Myocyte (in vitro differentiated cells): ENCODE data around the gene HACD1. TPM values are rescaled to one million over a fixed set of nuclear protein-coding genes. Genes with fewer than 3 reads are reported as not detected.
"Not testable (repeated sequence)": the region's sequence is repeated elsewhere in the genome, so short reads cannot be mapped to it uniquely, and the experiment has no call there.

ENCODE experiments used
- DNase-seq: peaks from one replicate; pipeline ENCODE4 v3.0.0-alpha.2; 2012; ENCODE audit warnings: low read depth
- total RNA-seq: library from RNA; depleted of rRNA; stranded (reverse); fragments of >200 nt; gene quantifications from 2 replicates; pipeline ENCODE4 v1.2.3, GENCODE V29; 2014

HACD1 gene
- total RNA-seq, 1 donor from 2014 or later: 217 TPM

- peak; percentile 94 for DNase-seq
These were observed 26.7 kb upstream of the HACD1 start, which contains the start of gene STAM for GRCh38 chr10:17643755-17644484. Gene STAM (plus strand): TSS chr10:17644151. CDS start chr10:17644340, 189 bp downstream.

- peak; percentile 98 for DNase-seq
These were observed 26.2 kb upstream of the HACD1 start for GRCh38 chr10:17643339-17643754.

DNA sequence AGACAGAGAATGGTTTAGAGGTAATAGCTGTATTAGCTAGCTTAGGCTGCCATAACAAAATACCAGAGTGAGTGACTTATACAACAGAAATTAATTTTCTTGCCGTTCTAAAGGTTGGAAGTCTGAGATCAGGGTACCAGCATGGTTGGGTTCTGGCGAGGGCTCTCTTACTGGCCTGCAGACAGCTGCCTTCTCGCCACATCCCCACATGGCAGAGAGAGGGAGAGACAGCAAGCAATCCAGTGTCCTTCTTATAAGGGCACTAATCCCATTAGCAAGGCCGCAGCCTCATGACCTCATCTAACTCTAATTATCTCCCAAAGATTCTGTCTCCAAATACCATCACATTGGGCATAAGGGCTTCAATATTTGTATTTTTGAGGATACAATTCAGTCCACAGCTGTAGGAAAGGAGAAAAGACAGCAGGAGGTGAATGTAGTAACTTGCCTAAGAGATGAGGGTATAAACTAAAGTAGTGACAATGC is 23.2 kb upstream of the HACD1 start:
- DNase-seq: no peak

DNA sequence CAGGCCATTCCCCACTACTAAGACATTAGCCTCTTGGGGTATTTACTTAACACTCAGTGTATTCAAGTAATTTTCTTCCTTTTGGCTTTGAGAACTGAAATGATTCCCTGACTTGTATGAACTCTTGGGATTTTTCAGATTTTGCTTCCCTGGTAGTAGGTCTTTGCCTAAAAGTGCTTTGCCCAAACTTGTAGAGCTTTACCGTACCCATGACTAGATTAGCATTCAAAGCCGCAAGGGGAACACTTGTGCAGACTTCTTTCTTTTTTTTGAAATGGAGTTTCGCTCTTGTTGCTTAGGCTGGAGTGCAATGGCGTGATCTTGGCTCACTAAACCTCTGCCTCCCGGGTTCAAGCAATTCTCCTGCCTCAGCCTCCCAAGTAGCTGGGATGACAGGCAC is 20.7 kb upstream of the HACD1 start:
- no peak for DNase-seq

DNA sequence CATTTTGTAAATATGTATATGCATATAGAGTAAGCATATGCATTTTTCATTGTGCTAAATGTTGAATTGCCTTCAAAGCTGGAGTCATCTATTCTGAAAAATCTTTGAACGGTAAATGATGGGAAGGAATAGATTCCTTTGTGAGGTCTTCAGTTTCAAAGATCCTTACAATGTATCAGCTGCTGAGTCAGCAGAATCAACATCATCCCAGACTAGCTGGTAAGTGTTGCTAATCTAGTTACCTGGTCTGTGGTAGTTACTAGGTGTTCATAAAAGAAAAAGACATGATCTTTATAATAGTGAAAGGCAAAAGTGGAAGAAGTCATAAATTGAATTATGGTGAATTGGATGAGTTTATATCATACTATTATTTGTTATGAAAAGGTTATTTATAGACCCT is 16.2 kb upstream of the HACD1 start:
- no peak for DNase-seq

DNA sequence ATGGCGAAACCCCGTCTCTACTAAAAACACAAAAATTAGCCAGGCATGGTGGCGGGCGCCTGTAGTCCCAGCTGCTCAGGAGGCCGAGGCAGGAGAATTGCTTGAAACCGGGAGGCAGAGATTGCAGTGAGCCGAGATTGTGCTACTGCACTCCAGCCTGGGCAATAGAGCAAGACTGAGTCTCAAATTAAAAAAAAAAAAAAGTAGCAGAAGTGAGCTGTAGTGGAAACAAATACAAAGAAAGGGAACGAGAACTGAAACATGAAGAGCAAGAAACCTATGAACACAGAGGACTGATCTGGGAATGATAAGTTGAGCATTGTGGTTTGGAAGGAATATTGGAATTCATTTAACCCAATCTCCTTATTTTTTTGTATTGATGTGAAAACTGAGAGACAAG is 15.4 kb upstream of the HACD1 start:
- not testable (repeated sequence) for DNase-seq

GRCh38 chr10:17626656-17627055 is 9.5 kb upstream of the HACD1 start:
- no peak for DNase-seq

- no peak for DNase-seq
These were observed 7.8 kb upstream of the HACD1 start for GRCh38 chr10:17624996-17625395.

GRCh38 chr10:17622061-17622460 is 4.9 kb upstream of the HACD1 start:
- DNase-seq: no peak

GRCh38 chr10:17616403-17617030 is 657 bp downstream of the HACD1 start:
- DNase-seq: peak; percentile 89

GRCh38 chr10:17609523-17610079 is 7.6 kb downstream of the HACD1 start:
- no peak for DNase-seq

GRCh38 chr10:17607603-17608332 is 9.4 kb downstream of the HACD1 start:
- peak; percentile 62 for DNase-seq

- DNase-seq: no peak
These were observed 10.1 kb downstream of the HACD1 start for GRCh38 chr10:17607060-17607459.

- no peak for DNase-seq
These were observed 10.6 kb downstream of the HACD1 start for GRCh38 chr10:17606547-17607040.

DNA sequence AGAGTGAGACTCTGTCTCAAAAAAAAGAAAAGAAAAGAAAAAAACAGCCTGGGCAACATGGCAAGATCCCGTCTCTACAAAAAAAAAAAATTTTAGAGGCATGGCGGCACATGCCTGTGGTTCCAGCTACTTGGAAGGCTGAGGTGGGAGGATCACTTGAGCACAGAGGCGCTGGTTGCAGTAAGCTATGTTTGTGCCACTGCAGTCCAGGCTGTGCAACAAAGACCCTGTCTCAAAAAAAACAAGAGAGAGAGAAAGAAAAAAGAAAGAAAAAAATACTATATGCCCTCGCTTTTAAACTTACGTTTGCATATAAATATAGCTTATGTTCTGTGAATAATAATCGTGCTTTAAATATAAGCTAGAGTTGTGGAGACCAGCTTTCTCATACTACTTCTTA is 11.2 kb downstream of the HACD1 start:
- DNase-seq: no peak

- peak; percentile 39 for DNase-seq
These were observed 18.1 kb downstream of the HACD1 start for GRCh38 chr10:17599089-17599488.

DNA sequence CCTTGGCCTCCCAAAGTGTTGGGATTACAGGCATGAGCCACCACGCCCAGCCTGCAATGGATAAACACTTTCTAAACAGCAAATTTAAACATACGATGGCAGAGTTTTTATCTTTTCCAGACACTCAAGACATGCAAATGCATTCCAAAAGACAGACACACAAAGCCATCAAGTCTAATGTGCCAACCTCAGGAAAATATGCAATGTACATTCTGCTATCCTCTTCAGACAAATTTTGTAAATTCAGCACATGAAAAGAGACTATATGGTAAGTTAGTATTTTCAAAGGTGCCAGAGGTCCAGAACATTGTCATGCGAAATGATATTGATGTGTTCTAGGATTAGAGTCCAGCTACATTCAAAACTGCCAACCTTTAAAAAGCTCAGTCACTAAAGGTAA is 19.8 kb downstream of the HACD1 start:
- DNase-seq: no peak

GRCh38 chr10:17590969-17591645 is 26.1 kb downstream of the HACD1 start:
- peak; percentile 48 for DNase-seq

- not testable (repeated sequence) for DNase-seq
These were observed 27.9 kb downstream of the HACD1 start for GRCh38 chr10:17589316-17589715.

- DNase-seq: no peak
These were observed 28.8 kb downstream of the HACD1 start for GRCh38 chr10:17588420-17588819.

- DNase-seq: not testable (repeated sequence)
These were observed 29.9 kb downstream of the HACD1 start for GRCh38 chr10:17587321-17587720.
